Small intestine (tissue), 7 donors: ENCODE results near the gene KLHL7. TPM values are rescaled to one million over a fixed set of nuclear protein-coding genes. Genes with fewer than 3 reads are reported as not detected.
A peak's percentile ranks its signal among the peaks of the same experiment; 100 is the strongest.

Experiments used
- DNase-seq, 2 donors: peaks; one replicate each; pipeline versions ENCODE4 v3.0.0 to v3.0.0-alpha.2; 2013
- FAIRE-seq: peaks from 2 replicates; lab custom pipeline; 2012; peaks lifted over from hg19 to GRCh38; lab: Jason Lieb, UNC
- H3K27ac ChIP-seq, 3 donors: one replicate each; pipeline ENCODE4 v1.5.1; 2013; ENCODE audit warnings: low read length in 2 of 3, mild to moderate bottlenecking in 2 of 3, control low read depth in 1 of 3, inconsistent platforms in 1 of 3, low read depth in 1 of 3, moderate library complexity in 1 of 3
- H3K27me3 ChIP-seq, 3 donors: one replicate each; pipeline ENCODE4 v1.6.1; 2013; ENCODE audit warnings: low read length in 3 of 3, inconsistent platforms in 1 of 3; ENCODE audit not compliant: control insufficient read depth in 3 of 3, insufficient read depth in 3 of 3
- H3K36me3 ChIP-seq, 3 donors: one replicate each; pipeline ENCODE4 v1.6.1; 2013; ENCODE audit warnings: low read length in 3 of 3, inconsistent platforms in 1 of 3, low read depth in 1 of 3, mild to moderate bottlenecking in 1 of 3, moderate library complexity in 1 of 3; ENCODE audit not compliant: control insufficient read depth in 3 of 3, insufficient read depth in 2 of 3
- H3K4me1 ChIP-seq, 3 donors: one replicate each; pipeline ENCODE4 v1.6.1; 2013; ENCODE audit warnings: low read length in 2 of 3, inconsistent platforms in 1 of 3, low read depth in 1 of 3, mild to moderate bottlenecking in 1 of 3, moderate library complexity in 1 of 3; ENCODE audit not compliant: control insufficient read depth in 3 of 3, insufficient read depth in 2 of 3
- H3K4me3 ChIP-seq, 3 donors: one replicate each; pipeline ENCODE4 v1.5.1; 2013; ENCODE audit warnings: low read length in 3 of 3, control low read depth in 1 of 3, inconsistent platforms in 1 of 3, low read depth in 1 of 3, mild to moderate bottlenecking in 1 of 3, moderate library complexity in 1 of 3
- H3K9me3 ChIP-seq, 2 donors: one replicate each; pipeline ENCODE4 v1.6.1; 2013; ENCODE audit warnings: low read depth in 1 of 2, low read length in 1 of 2; ENCODE audit not compliant: control insufficient read depth in 2 of 2, insufficient read depth in 1 of 2
- WGBS, 3 donors: extraction: QIAGEN DNeasy Blood & Tissue Kit; methylation state at CpG; one replicate each; pipeline ENCODE4 v1.1.7; 2013; 5-methylcytosine and 5-hydroxymethylcytosine counted together
- polyA plus RNA-seq, 4 donors: library from polyadenylated mRNA; stranded (reverse) in 3 of 4; unstranded in 1 of 4; fragments of 200-250 nt in 3 of 4; fragments of 120-200 nt in 1 of 4; gene quantifications; one replicate each; pipeline versions ENCODE4 v1.2.1 to v1.2.3, GENCODE V29; 2013
- donor health status: healthy with polysubstance abuse.
- donor health status: control.
- donor health status: control.
- donor health status: Bipolar disorder and iron deficiency.
- donor health status: healthy.

Gene KLHL7
- polyA plus RNA-seq, 4 donors = 12.5 to 24.8 (median 16.1) TPM

GRCh38 chr7:23207021-23207420 is 101.4 kb downstream of the KLHL7 start:
- Histone ChIP-seq H3K9me3 (no peaks in the 10 kb centered on the region), H3K4me1 (peaks cover 0 to 2% (median 0%) of the 10 kb centered on the region in 3 donors), H3K36me3 (peaks cover 0 to 2% (median 0%) of the 10 kb centered on the region in 3 donors), H3K4me3 (no peak overlapping the region), H3K27me3 (no peaks in the 10 kb centered on the region), H3K27ac (no peak overlapping the region)
- no peak for FAIRE-seq
- DNase-seq = peak in 1 of 2 donors; percentile 28
- WGBS, 3 donors = 48 to 58% (median 55%) methylated on average over 2 of the region's 2 CpGs

GRCh38 chr7:23207884-23208283 is 102.3 kb downstream of the KLHL7 start:
- 81 to 85% (median 84%) methylated on average over 3 of the region's 3 CpGs for WGBS, 3 donors
- peaks cover 0 to 2% (median 0%) of the 10 kb centered on the region in 3 donors for H3K4me1 ChIP-seq
- DNase-seq (no peak), FAIRE-seq (no peak)
- H3K27me3 ChIP-seq = no peaks in the 10 kb centered on the region
- no peaks in the 10 kb centered on the region for H3K9me3 ChIP-seq
- H3K36me3 ChIP-seq = no peaks in the 10 kb centered on the region
- H3K4me3 ChIP-seq = no peak overlapping the region
- no peak overlapping the region for H3K27ac ChIP-seq

- Histone ChIP-seq H3K9me3 (no peaks in the 10 kb centered on the region), H3K4me3 (no peak overlapping the region), H3K4me1 (peaks cover 0 to 2% (median 0%) of the 10 kb centered on the region in 3 donors), H3K27me3 (no peaks in the 10 kb centered on the region), H3K27ac (no peak overlapping the region), H3K36me3 (no peaks in the 10 kb centered on the region)
- FAIRE-seq (no peak), DNase-seq (no peak)
- 68 to 79% (median 77%) methylated on average over 4 of the region's 4 CpGs for WGBS, 3 donors
Observed at GRCh38 chr7:23208316-23208715, 102.7 kb downstream of the KLHL7 start.

GRCh38 chr7:23210506-23210905 is 104.9 kb downstream of the KLHL7 start:
- Histone ChIP-seq H3K27ac (no peak overlapping the region), H3K27me3 (no peaks in the 10 kb centered on the region), H3K36me3 (no peaks in the 10 kb centered on the region), H3K9me3 (no peaks in the 10 kb centered on the region), H3K4me3 (no peak overlapping the region), H3K4me1 (peaks cover 0 to 2% (median 0%) of the 10 kb centered on the region in 3 donors)
- 58 to 86% (median 85%) methylated on average over 2 of the region's 2 CpGs for WGBS, 3 donors
- FAIRE-seq = no peak
- DNase-seq = no peak

- 63 to 71% (median 68%) methylated on average over 11 of the region's 11 CpGs for WGBS, 3 donors
- H3K36me3 ChIP-seq = no peaks in the 10 kb centered on the region
- FAIRE-seq (no peak), DNase-seq (peak in 1 of 2 donors; percentile 32)
- no peak overlapping the region for H3K4me3 ChIP-seq
- H3K27me3 ChIP-seq = no peaks in the 10 kb centered on the region
- no peak overlapping the region for H3K27ac ChIP-seq
- no peaks in the 10 kb centered on the region for H3K9me3 ChIP-seq
- no peaks in the 10 kb centered on the region for H3K4me1 ChIP-seq
Observed at GRCh38 chr7:23211589-23211988, 106.0 kb downstream of the KLHL7 start.

GRCh38 chr7:23212395-23212794 is 106.8 kb downstream of the KLHL7 start:
- Histone ChIP-seq H3K27me3 (no peaks in the 10 kb centered on the region), H3K4me3 (no peak overlapping the region), H3K9me3 (no peaks in the 10 kb centered on the region), H3K36me3 (no peaks in the 10 kb centered on the region), H3K27ac (no peak overlapping the region), H3K4me1 (no peaks in the 10 kb centered on the region)
- no peak for FAIRE-seq
- DNase-seq = no peak
- 83 to 98% (median 92%) methylated on average over 2 of the region's 2 CpGs for WGBS, 3 donors

- H3K4me3 ChIP-seq = no peak overlapping the region
- FAIRE-seq (no peak), DNase-seq (no peak)
- no peaks in the 10 kb centered on the region for H3K36me3 ChIP-seq
- no peak overlapping the region for H3K27ac ChIP-seq
- H3K9me3 ChIP-seq = no peaks in the 10 kb centered on the region
- WGBS, 3 donors = 75 to 89% (median 77%) methylated on average over 4 of the region's 4 CpGs
- no peaks in the 10 kb centered on the region for H3K27me3 ChIP-seq
- H3K4me1 ChIP-seq = no peaks in the 10 kb centered on the region
Observed at GRCh38 chr7:23212841-23213240, 107.3 kb downstream of the KLHL7 start.

- no peaks in the 10 kb centered on the region for H3K36me3 ChIP-seq
- H3K27me3 ChIP-seq = no peaks in the 10 kb centered on the region
- H3K4me1 ChIP-seq = no peaks in the 10 kb centered on the region
- no peaks in the 10 kb centered on the region for H3K9me3 ChIP-seq
- H3K4me3 ChIP-seq = no peak overlapping the region
- DNase-seq (peak in 1 of 2 donors; percentile 18), FAIRE-seq (no peak)
- 79 to 87% (median 87%) methylated on average over 11 of the region's 11 CpGs for WGBS, 3 donors
- no peak overlapping the region for H3K27ac ChIP-seq
Observed at GRCh38 chr7:23213755-23214154, 108.2 kb downstream of the KLHL7 start.

- FAIRE-seq (no peak), DNase-seq (no peak)
- Histone ChIP-seq H3K27me3 (no peaks in the 10 kb centered on the region), H3K4me1 (no peaks in the 10 kb centered on the region), H3K27ac (no peak overlapping the region), H3K36me3 (no peaks in the 10 kb centered on the region), H3K4me3 (no peak overlapping the region), H3K9me3 (no peaks in the 10 kb centered on the region)
- WGBS, 3 donors = 91 to 94% (median 94%) methylated on average over 5 of the region's 5 CpGs
Observed at GRCh38 chr7:23214423-23214822, 108.8 kb downstream of the KLHL7 start.
